Measurements from ENCODE around the gene GMPPA.

GMPPA gene

DNA sequence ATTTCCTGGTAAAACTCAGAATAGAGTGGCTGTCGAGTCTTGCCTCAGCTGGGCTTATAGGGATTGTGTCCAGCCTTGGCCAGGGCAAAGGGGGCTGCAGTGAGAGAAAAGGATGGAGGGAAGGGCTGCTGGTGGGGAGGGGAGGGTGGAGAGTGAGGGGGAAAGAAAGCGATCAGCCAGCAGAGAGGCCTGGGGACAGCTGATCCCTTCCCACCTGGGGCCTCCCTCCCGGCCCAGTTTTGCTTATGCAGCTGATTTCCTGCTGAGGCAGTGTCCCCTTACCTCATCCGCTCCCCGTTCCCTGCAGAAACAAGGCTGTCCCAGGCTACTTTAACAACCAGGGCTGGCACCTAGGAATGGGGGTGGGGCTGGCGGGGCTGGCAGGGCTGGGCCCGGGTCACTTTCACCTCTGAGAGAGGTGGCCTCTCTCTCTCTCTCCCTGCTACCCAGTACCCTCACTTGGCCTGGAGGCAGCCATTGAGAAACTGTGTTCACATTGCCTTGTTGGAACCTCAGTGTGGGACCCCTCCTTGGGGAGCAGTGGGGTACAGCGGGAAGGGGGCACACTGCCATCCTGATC, 12.2 kb upstream of the GMPPA start:
- DNase-seq (ENCODE audit: low read depth): no peak

DNA sequence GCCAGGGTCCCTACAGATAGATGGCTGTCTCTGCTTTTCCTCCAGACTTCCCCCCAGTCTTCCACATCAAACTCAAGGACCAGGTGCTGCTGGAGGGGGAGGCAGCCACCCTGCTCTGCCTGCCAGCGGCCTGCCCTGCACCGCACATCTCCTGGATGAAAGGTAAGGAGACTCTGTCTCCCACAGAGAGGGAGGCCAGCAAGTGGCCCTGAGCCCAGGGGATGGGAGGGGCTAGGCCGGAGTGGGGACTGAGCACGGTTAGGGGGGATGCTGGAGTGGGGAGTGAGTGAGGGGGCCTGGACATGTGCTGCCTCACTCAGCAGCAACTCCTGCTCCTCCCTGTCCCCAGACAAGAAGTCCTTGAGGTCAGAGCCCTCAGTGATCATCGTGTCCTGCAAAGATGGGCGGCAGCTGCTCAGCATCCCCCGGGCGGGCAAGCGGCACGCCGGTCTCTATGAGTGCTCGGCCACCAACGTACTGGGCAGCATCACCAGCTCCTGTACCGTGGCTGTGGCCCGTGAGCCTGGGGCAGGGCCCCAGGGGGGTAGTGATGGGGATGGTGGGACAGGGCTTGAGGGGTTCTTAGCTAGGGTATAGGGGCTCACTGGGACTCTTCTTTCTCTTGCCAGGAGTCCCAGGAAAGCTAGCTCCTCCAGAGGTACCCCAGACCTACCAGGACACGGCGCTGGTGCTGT, 10.4 kb upstream of the GMPPA start:
- DNase-seq (ENCODE audit: low read depth): no peak

DNA sequence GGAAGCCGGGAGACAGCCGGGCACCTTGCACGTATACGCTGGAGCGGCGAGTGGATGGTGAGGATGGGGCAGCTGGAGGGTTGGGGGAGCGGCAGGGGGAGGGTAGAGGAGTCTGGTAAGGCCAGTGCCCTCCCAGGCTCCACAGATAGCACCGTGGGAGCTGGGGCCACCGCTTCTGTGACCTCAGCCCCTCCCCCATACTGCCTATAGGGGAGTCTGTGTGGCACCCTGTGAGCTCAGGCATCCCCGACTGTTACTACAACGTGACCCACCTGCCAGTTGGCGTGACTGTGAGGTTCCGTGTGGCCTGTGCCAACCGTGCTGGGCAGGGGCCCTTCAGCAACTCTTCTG, 9.9 kb upstream of the GMPPA start:
- no peak for DNase-seq (ENCODE audit: low read depth)

DNA sequence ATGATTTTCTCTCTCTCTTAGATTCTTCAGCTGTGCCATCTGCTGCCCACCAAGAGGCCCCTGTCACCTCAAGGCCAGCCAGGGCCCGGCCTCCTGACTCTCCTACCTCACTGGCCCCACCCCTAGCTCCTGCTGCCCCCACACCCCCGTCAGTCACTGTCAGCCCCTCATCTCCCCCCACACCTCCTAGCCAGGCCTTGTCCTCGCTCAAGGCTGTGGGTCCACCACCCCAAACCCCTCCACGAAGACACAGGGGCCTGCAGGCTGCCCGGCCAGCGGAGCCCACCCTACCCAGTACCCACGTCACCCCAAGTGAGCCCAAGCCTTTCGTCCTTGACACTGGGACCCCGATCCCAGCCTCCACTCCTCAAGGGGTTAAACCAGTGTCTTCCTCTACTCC, 9.4 kb upstream of the GMPPA start:
- no peak for DNase-seq (ENCODE audit: low read depth)

DNA sequence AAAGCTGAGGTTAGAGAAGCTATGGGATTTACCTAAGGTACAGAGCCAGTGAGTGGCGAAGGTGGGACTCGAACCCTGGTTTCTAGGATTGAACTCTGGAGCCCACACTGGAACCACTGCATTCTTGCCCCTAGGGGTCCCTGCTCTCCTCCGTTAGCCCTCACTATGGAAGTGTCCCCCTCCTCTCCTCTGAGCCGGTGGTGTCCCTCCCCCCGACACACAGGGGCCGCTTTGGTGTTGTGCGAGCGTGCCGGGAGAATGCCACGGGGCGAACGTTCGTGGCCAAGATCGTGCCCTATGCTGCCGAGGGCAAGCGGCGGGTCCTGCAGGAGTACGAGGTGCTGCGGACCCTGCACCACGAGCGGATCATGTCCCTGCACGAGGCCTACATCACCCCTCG, 8.5 kb upstream of the GMPPA start:
- no peak for DNase-seq (ENCODE audit: low read depth)

DNA sequence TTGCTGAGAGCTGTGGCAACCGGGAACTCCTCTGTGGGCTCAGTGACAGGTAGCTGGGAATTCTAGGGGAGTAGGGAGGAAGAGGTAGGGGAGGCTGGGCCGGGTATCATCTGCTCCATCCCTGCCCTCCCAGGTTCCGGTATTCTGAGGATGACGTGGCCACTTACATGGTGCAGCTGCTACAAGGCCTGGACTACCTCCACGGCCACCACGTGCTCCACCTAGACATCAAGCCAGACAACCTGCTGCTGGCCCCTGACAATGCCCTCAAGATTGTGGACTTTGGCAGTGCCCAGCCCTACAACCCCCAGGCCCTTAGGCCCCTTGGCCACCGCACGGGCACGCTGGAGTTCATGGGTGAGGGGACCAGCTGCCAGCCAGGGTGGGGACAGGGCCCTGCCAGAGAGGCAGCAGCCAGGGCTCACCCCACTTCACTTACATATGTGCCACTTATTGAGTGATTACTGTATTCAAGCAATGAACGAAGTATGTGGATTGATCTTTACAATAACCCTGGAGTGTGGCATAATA, 8.0 kb upstream of the GMPPA start:
- no peak for DNase-seq (ENCODE audit: low read depth)

DNA sequence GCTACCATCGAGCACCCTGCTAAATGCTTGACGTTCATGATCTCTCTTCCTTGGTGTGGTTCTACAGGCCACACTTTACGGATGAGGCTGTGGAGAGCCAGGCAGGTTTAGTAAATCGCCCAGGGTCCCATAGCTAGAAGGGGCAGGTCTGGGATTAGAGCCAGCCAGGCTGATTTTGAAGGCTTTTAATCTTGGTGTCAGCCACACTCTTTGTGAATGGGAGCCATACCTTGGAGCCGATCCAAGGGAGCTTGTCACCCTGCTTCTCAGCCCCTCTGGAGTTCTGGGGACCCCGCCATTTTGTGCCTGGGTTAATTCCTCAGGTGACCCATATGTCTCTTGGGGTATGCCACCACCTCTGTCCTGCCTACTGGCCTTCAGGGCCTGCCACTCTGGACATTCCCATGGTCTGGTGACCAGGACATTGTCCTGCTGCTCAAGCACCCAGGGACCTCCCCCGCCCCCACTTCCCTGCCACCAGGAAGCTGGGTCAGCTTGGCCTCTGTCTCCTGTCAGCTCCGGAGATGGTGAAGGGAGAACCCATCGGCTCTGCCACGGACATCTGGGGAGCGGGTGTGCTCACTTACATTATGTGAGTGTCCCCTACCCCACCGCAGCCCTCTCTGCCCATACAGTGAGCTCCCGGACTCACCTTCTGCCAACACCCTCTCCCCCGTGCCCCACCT, 7.3 kb upstream of the GMPPA start:
- no peak for DNase-seq (ENCODE audit: low read depth)

DNA sequence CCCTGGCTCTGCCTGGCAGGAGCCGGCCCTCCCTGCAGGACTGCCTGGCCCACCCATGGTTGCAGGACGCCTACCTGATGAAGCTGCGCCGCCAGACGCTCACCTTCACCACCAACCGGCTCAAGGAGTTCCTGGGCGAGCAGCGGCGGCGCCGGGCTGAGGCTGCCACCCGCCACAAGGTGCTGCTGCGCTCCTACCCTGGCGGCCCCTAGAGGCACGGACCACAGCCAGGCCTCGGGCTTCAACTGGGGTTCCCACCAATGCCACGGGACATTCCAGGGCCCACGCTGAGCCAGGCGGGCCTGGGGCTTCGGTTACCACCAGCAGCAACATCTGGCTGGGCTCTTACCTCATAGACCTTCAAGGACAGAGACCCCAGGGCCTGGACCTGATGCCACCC, 6.1 kb upstream of the GMPPA start:
- DNase-seq (ENCODE audit: low read depth): no peak

DNA sequence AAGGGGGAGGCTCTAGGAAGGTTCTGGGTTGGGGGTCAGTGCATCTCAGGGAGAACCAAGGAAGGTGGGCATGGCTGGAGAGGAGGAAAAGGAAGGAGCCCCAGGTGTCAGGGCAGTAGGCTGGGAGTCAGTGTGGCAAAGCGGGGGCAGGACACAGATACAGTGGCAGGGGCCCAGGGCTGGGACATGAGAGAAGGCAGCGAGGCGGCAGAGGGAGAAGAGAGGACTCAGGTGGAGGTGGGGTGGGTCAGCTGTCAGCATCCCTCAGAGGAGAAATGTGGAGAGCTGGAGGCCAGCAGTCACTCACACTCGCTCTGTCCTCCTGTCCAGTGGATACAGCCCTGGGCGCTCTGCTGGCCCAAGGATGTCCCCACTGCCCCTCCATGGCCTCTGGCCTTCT, 5.6 kb upstream of the GMPPA start:
- DNase-seq (ENCODE audit: low read depth): no peak

DNA sequence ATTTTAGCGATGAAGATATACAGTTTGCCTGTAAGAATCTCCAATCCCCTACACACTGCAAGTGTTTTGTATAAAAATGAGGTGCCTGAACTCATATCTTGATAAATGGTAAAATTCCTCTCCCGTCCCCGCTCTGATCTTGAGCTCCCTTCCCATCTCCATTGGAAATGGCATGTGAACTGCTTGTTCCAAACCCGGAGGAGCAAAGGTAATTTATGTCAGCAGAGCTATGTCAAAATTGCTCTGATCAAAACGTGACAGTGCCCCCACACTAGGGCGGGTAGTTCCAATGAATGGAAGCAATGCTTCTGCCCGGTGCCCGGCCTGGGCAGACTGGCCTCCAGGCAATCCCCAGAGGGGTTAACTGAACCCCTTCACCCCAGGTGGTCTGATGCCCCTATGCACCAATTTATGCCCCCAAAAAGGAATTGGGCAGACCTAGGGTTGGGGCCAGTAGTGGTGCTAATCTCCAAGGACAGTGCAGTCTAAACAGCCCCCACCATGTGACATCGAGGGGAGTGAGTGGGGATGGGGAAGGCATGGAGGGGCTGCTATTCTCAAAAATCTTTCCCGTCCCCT, 3.6 kb upstream of the GMPPA start:
- DNase-seq (ENCODE audit: low read depth): no peak

DNA sequence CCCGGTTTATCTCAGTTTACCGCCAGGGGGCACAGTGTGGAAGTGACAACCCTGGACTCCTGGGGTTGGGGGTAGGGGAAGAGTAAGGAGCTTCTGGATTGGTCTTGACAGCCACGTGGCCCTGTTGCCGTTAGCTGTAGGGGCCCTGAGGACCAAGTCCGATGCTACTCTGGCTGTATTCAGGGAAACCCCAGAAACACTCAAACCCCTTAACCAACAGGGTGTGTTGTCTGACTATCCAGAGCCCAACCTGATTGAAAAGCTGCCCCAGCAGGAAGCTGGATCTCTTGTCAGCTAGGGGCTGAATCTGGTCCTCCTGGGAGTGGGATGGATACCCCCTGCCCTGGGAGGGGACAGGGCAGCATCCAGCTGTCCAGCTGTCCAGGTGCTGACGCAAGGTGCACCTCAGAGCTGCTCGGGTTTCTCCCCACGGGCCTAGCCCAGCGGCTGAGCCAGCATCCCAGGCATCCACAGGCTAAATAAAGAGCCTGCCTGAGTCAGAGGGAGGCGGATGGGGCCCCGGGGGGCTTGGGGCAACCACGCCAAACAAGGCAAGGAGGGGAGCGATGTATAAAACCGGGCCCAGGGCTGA, 3.1 kb upstream of the GMPPA start:
- DNase-seq (ENCODE audit: low read depth): no peak

DNA sequence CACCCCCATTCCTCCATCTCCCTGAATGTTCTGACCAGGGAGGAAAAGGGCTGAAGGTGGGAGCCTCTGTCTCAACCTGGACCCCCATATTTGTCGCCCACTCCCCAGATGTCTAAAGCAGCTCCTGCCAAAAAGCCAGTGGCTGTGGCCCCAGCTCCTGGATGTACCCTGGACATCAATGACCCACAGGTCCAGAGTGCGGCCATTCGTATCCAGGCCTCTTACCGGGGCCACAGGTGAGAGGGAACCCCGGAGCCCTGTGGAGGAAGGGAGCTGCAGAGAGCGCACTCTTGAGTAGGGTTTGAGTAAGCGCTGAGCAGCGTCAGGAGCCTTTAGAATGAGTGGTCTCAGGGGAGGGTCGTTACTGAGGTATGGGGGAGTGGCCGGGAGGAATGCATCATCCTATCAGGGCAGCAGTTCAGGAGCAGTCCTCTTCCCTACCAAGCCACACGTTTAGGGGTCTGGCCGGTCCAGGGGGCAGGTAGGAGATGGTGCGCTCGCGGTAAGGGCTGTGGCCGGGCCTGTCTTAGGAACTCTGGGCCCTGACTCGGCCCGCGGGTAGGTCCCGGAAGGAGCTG, 2.4 kb upstream of the GMPPA start:
- DNase-seq (ENCODE audit: low read depth): no peak

DNA sequence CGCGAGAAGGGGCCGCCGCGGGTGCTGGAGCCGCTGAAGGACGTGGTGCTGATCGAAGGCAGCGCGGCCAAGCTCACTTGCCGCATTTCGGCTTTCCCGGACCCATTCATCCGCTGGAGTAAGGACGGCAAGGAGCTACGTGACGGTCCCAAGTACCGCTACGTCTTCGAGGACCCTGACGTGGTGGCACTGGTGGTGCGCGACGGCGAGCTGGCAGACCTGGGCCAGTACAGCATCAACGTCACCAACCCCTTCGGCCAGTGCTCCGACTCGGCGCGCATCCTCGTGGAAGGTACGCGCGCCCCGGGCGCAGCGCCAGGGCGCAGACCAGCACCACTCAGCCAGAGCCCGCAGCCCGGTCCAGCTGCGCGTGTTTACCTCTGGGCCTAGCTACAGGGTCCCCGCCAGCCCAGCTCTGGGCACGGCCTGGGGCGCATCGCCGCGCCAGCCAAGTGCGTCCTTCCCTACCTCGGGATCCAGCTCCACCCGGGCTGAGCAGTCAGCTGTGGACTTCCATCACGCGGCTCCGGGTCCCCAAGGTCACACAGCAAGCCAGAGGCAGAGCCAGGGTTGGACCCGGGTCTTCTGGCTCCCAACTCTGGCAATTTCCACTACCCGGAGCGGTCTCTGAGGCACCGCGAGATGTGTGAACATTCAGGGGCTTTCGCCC, 1.7 kb upstream of the GMPPA start:
- no peak for DNase-seq (ENCODE audit: low read depth)

DNA sequence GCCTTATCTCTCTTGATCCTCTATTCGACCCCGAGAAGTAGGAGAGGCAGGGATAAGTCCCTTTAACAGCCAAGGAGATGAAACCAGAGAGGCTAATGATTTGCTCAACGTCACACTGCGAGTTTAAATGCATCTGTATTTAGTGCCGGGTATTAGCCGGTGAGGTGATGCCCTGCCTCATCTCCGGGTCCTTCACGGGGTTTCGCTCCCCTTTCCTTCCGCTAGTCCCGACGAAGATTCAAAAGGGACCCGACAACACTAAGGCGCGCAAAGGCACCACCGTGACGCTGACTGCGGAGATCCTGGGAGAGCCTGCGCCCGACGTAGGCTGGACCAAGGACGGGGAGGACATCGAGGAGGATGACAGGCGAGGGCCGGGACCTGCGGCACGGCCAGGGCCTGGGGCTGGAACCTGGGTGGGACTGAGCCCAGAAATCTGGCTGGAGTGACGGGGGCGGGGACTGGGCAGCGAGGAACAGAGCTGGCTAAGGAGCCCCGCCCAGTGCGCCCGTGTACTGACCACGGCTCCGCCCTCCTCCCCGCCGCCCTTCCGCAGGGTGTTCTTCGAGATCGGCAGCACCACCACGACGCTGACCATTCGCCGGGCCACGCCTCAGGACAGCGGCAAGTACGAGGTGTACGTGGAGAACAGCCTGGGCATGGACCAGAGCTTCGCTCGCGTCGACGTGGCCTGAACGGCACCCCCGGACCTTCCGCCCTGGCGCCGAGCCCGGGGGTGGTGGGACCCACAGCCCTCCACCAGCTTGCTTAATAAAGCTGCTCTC, 1.0 kb upstream of the GMPPA start:
- no peak for DNase-seq (ENCODE audit: low read depth)

DNA sequence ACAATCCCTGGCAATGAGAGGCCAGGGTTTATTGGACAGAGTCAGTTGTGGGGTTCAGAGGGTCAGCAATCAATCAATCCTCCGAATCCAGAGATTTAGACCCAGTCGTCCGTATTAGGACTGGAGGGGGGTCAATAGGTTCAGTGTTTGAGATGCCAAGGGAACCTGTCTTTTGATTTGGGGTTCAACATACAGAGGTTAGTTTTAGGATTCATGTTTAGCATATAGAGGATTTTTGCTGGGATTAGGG, 292 bp downstream of the GMPPA start:
- no peak for DNase-seq (ENCODE audit: low read depth)

DNA sequence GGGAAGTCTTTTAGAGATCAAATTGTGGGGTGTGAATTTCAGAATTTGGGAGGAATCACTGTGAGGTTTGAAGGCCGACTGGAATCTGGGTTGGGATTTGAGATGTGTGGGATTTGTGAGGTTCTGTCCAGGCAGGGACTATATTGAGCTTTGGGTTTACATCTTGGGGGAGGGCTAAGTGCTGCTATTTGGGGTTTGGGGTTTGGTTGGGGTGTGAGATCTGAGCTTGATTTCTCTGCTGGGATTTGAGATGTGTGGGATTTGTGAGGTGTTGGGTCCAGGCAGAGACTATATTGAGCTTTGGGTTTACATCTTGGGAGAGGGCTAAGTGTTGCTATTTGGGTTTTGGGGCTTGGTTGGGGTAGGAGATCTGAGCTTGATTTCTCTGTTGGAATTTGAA, 864 bp downstream of the GMPPA start:
- no peak for DNase-seq (ENCODE audit: low read depth)

DNA sequence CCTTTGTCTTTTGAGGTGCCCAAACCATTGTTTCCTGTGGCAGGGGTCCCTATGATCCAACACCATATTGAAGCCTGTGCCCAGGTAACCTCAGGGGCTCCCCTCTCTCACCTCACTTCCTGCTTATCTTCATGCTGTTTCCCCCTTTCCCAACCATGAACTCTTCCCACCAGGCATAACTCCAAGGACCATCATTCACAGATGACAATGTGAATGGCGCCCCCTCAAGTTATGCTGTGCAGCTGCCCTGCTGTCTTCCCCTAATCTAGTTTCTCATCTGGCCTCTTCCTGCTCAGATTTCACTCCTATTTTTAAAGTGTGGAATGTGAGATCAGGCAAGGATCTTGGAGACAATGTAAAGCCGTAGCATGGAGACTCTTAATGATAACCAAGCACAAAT, 1.4 kb downstream of the GMPPA start:
- DNase-seq (ENCODE audit: low read depth): no peak

DNA sequence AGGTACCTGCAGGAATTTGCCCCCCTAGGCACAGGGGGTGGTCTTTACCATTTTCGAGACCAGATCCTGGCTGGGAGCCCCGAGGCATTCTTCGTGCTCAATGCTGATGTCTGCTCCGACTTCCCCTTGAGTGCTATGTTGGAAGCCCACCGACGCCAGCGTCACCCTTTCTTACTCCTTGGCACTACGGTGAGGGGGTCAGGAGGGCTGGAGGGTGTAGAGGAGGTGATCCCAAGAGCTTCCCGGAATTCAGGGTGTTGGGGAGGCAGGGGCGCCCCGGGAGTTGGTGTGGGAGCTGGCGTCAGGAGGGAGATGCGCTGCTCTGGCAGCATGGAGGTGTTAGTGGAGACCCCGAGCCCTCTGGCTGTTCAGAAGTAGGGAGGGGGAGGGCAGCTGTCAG, 3.2 kb downstream of the GMPPA start:
- DNase-seq (ENCODE audit: low read depth): no peak

DNA sequence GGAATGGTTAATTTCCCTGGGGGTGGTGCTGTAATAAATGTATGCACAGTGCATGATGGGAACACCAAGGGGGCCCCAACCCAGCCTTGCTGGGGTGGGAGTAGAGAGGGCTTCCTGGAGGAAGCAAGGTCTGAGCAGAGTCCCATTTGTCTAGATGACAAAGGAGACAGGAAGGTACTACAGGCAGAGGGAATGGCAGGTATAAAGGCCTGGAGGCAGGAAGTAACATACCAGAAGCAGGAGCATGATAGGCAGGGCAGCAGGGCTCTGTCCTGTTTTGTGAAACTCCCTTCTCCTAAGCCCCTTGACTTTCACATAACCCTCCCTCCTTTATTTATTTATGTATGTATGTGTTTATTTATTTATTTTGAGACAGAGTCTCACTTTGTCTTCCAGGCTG, 3.9 kb downstream of the GMPPA start:
- DNase-seq (ENCODE audit: low read depth): no peak

DNA sequence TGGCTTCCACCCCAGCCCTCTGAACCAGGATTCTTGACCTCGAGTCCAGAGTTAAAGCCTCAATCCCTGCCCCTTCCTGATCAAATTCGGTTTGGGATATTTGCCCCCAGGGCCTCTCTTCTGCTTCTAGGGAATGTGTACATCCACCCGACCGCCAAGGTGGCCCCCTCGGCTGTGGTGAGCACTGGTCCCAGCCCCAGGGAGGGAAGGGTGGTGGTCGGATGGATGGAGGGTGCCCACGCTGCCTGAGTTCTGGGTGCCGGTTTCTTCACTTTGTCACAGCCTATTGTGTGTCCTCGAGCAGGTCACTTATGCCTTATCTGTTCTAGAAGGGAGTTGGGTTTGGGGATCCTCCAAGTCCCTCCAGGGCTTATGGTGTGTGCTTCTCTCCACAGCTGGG, 6.9 kb downstream of the GMPPA start:
- no peak for DNase-seq (ENCODE audit: low read depth)

DNA sequence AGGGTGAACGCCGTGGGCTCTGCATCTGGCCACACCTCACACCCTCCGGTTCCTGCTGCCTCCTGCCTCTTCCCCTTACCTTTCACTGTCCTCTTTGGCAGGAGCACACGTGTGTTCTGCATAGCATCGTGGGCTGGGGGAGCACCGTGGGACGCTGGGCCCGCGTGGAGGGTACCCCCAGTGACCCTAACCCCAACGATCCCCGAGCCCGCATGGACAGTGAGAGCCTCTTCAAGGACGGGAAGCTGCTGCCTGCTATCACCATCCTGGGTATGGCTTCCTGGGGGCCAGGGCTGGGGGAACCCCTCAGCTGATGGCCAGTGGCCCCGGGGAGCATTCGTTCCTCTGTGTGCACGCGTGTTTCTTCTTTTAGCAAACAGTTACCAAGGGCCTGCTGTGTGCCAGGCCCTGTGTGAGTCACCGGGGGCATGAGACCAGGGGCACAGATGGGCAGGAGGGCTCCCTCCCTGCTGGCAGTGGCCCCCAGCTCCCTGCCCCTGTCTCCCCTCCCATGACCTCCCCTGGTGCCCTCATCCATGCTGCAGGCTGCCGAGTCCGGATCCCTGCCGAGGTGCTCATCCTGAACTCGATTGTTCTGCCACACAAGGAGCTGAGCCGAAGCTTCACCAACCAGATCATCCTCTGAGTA, 7.6 kb downstream of the GMPPA start:
- DNase-seq (ENCODE audit: low read depth): no peak

Measured in stimulated activated CD8-positive, alpha-beta memory T cell treated with anti-CD3 and anti-CD28 coated beads, Interleukin-12 subunit alpha, Interleukin-12 subunit beta, amount 100 ng/mL, for 4 hours (primary cell).